ENCODE data around the gene ZNF324B.
"Not testable (repeated sequence)": the region's sequence is repeated elsewhere in the genome, so short reads cannot be mapped to it uniquely, and the experiment has no call there.

Gene ZNF324B

DNA sequence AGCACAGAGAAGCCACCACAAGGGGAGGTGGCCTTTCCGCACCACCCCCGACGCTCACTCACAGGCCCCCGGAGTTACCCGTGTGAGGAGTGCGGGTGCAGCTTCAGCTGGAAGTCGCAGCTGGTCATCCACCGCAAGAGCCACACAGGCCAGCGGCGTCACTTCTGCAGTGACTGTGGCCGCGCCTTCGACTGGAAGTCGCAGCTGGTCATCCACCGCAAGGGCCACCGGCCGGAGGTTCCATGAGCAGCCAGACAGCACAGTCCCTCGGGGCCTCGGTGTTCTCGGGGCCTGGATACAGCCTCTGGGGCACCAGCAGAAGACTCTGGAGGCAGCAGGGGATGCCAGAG lies 29.0 kb downstream of the ZNF324B start:
- peak; percentile 14 for DNase-seq (ENCODE audit: low spot score)

DNA sequence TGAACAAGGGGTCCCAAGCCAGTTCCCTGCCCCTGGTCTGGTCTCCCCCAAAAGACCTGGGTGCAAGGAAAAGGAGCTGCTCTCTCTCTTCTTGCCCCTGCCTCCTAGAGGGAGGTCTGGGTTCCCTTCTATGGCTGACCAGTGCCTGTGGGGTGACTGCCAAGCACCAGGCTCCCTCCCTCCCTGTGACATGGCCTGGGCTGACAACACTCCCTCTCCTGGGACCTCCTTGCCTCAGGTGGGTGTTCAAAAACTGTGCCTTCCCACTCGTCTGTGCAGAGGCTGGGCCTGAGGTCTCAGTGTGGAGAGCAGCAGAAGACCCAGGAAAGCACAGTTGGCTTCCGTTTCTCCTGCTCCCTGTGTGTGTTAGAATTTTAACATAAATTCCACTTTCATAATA lies 29.4 kb downstream of the ZNF324B start:
- no peak for DNase-seq (ENCODE audit: low spot score)

DNA sequence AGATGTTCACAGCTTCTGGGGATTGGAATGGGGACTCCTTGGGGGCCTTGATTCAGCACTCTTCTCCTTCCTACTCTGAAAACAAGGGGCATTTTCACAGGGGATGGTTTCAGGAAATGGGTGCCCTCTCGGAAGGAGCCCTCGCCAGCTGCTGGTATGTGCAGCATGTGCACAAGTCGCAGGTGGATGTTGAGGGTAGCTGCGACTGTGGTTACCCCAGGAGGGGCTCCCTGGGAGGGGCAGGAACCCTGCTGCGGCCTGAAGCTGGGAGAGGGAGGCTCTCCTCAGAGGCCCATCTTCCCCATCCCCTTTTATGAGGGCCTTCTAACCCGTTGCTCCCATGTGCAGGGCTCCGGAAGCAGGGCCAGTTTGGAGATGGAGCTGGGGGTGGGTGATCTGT lies 30.9 kb downstream of the ZNF324B start:
- peak; percentile 3 for DNase-seq (ENCODE audit: low spot score)

DNA sequence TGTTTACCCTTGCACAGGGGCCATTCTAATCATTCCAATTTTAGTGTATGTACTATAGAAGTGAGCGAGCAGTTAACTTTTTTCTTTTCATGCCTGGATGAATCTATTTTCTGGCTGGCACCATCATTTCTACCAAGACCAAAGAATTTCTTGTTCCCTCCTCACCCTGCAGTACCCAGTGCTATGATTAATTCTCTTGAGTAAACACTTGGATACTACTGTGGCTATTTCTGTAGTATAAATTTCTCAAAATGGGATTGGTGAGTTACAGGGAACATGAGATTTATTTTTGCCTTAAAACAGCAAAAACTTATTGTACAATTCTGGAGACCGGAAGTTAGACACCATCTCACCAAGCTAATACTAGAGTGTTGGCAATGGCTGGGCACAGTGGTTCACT lies 32.4 kb downstream of the ZNF324B start:
- DNase-seq (ENCODE audit: low spot score), result no peak

DNA sequence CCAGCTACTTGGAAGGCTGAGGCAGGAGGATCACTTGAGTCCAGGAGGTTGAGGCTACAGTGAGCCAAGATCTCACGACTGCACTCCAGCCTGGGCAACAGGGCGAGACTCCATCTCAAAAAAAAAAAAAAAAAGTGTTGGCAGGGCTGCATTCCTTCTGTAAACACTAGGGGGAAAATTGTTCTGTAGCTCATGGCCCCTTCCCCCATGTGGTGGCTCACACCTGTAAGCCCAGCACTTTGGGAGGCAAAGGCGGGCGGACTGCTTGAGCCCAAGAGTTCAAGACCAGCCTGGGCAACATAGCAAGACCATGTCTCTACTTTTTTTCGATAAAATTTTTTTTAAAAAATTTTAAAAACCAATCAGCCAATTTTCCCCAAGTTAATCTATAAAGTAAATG lies 32.9 kb downstream of the ZNF324B start:
- not testable (repeated sequence) for DNase-seq (ENCODE audit: low spot score)

DNA sequence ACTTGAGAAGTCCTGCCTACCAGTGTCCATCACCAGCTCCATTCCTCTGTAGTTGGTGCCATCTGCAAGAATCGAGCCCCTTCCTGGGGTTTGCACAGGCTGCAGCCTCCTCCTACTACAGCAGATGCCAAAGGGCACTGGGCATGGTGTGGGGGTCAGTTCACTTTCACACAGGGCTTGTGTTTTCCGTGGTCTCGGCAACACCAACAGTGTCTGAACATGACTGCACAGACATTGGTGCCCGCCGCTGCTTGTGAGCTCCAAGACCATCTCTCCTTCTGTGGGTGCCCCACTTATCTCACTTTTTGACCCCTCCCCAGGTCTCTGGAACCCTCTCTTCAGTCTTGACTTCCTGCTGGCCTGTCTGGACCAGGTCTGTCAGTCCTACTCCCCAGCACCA lies 40.0 kb downstream of the ZNF324B start:
- no peak for DNase-seq (ENCODE audit: low spot score)

GRCh38 chr19:58492265-58492664 lies 40.8 kb downstream of the ZNF324B start:
- DNase-seq (ENCODE audit: low spot score), result no peak

DNA sequence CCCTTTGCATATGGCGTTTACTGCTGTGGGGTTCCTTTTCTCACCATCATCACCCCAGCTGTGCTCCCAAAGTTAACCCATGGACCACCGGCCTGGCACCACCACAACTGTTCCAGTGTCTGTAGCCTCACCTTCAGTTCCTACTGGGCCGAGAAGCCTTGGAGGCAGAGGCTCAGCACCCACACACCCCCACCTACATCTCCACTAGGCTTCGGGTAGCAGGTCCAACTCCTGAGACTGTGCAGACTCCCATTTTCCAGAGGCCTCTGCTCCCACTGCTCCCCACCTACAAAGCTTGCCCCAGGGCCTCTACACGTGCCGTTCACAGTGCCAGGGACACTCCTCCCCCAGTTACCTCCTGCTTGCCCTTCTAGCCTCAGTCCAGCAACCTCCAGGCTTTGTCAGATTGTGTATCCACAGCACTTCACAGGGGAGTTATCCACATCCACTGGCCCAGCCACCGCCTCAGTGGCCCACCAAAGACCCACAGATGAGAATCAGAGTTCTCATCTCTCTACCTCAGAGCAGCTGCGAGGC lies 46.3 kb downstream of the ZNF324B start:
- DNase-seq (ENCODE audit: low spot score), result no peak

DNA sequence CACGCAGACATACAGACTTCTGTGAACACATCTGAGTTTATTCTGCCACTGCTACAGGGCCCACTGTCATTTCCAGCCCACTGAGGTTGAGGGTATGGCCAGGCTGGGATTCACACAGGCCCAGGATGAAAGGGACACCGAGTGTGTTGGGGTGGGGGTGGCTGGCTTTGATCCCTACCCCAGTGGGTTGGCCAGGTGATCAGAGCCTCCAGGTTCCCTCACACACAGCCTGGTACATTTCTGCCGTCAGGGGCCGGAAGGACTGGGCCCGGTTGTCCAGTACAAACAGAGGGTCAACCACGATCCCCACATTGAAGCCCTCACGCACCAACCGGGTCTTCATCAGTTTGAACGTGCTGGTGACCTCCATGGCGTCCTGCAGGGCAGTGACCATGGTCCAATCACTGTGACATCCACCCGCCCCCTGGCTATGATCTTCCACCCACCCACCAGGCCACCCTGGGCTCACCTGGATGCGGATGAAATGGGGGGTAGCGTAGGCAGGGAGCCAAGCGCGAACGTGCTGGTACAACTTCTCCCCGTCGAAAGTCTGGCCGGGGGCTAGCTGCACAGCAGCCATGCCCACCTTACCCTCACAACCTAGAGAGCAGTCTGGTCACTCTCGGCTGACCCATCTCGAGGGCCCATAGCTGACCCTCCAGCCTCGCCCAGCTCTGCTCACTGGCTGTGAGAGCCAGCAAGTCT lies 47.0 kb downstream of the ZNF324B start:
- no peak for DNase-seq (ENCODE audit: low spot score)

DNA sequence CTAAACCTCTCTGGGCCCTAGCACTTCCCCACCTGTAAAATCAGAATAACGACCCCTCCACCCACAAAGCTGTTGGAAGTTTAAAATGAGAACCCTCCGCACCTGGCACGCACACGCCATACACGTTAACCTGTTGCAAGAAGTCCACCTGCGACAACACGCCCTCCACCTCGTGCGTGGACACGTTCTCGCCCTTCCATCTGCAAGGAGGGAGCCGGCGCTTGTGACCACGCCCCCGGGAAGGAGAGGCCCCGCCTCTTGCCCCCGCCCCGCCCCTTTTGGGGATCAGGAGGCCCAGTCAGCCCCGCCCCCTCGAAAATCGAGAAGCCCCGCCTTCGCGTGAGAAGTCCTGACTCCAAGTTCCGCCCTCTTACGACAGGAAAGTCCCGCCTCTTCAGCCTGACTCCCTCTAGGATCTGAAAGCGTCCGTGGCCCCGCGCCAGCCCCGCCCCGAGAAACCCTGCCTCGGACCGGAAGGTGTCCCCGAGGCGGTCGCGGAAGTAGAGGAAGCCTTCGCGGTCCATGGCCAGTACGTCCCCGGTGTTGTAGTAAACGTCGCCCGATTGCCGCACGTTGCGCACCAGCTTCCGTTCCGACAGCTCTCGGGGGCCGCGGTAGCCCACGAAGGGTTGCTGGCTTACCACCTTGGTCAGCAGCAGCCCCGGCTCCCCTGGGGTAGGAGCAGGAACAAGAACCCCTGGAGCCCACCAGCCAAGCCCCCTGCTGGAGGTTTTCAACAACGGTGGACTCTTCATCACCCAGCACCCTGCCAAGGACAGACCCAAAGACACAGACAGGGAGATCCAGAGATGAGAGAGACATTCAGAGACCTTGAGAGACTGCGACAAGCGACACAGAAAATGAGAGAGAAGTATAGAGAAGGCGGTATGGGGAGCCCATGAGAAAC lies 47.9 kb downstream of the ZNF324B start:
- peak; percentile 97 for DNase-seq (ENCODE audit: low spot score)

- DNase-seq (ENCODE audit: low spot score), result no peak
Measured at GRCh38 chr19:58500242-58500641, 48.8 kb downstream of the ZNF324B start.
